ENCODE measurements around the gene SLC35C1. TPM values are rescaled to one million over a fixed set of nuclear protein-coding genes. Genes with fewer than 3 reads are reported as not detected.

The SLC35C1 gene
- total RNA-seq, 2 experiments from 2014 or later = 9.6 to 9.8 TPM

GRCh38 chr11:45860764-45861510, 56.0 kb downstream of the SLC35C1 start:
- H3K9me3 Mint-ChIP-seq (ENCODE audit: low read depth) = no peaks in the 10 kb centered on the region
- intact Hi-C loops (cut with DNase I, micrococcal nuclease) = no loop called here
- DNase-seq (no peak), ATAC-seq (no peak)
- H3K4me3 Mint-ChIP-seq = no peak overlapping the region
- H3K36me3 Mint-ChIP-seq (ENCODE audit: low read depth) = peaks cover 22% of the 10 kb centered on the region
- POLR2A ChIA-PET = interaction anchor here (0.5 to 0.6 kb wide), 2 partner anchors 370 to 852 kb away, joined by 5 to 9 read pairs; no protein-coding TSS in a partner anchor
- H3K27ac Mint-ChIP-seq = no peak overlapping the region
- CTCF ChIA-PET = interaction anchor here (0.9 to 2.1 kb wide), 3 partner anchors 11 to 636 kb away, joined by 4 to 6 read pairs (median 4); no protein-coding TSS in a partner anchor
- H3K27me3 Mint-ChIP-seq = no peaks in the 10 kb centered on the region
- H3K4me1 Mint-ChIP-seq = no peaks in the 10 kb centered on the region

Other genes starting within 250 kb of the SLC35C1 start
- under 1 TPM; 0.11 to 0.12 TPM for gene CHST1, start 139.5 kb upstream of the SLC35C1 start, total RNA-seq
- 10 to 100 TPM; 13.1 to 14.1 TPM for gene CRY2, start 42.3 kb downstream of the SLC35C1 start, total RNA-seq
- under 1 TPM; 0.37 to 0.39 TPM for gene MAPK8IP1, start 80.5 kb downstream of the SLC35C1 start, total RNA-seq
- 1 to 10 TPM; 1.0 to 1.5 TPM for gene FREY1, start 102.1 kb downstream of the SLC35C1 start, total RNA-seq
- 10 to 100 TPM; 28.1 to 33.4 TPM for gene PEX16, start 112.7 kb downstream of the SLC35C1 start, total RNA-seq
- gene LARGE2, start 117.5 kb downstream of the SLC35C1 start, total RNA-seq = 1 to 10 TPM in 1 of 2 experiments, under 1 TPM in 1; 0.75 to 1.1 TPM